GM03348 (cell line): ENCODE measurements around the gene HDAC7.

Experiments used
- DNase-seq: peaks from one replicate; pipeline ENCODE4 v3.0.0; 2012; ENCODE audit warnings: low spot score

The HDAC7 gene

DNA sequence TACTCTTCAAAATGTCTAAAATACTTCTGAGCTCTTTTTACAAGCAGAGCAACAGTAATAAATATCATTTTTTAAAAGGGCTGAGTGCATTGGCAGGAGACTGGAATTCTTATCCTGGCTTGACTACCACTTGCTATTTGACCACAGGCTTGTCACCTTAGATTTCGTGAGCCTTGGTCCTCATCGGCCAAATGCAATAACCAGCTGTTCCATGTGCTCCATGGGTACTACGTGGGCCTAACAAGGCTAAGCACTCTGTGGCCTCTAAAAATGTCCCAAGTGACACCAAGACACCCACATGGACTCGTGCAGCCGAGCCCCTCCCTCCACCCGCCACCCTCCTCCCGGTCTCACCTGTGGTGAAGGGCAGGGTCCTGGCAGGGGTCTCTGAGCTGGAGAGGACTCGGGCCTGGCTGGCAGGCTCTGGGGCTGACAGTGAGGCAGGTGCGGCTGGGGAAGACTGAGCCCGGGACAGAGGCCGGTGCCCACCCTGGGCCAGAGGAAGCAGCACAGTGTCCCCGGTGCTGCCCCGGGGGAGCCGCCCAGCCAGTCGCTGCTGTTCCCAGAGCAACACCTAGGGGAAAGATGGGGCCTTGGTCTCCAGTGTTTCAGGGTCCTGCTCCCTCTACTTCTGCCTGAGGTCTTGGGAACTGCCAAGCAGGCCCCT, 26.6 kb downstream of the HDAC7 start:
- no peak for DNase-seq

DNA sequence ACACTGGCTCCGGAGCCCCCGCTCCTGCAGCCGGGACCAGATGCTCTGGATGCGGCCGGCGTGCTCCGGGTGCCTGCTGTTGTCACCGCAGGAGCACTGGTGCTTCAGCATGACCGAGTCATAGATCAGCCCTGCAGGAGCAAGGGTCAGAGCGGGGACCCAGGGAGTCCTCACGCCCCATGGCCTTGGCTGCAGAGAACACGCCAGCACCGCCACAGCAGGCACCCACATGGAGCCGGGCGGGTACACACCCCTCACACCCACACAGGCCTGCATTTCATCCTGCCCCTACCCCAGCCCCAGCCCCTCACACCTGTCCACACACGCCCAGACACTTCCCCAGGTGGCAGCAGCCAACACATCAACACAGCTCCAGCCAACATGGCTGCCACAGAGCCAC, 27.8 kb downstream of the HDAC7 start:
- DNase-seq: no peak

DNA sequence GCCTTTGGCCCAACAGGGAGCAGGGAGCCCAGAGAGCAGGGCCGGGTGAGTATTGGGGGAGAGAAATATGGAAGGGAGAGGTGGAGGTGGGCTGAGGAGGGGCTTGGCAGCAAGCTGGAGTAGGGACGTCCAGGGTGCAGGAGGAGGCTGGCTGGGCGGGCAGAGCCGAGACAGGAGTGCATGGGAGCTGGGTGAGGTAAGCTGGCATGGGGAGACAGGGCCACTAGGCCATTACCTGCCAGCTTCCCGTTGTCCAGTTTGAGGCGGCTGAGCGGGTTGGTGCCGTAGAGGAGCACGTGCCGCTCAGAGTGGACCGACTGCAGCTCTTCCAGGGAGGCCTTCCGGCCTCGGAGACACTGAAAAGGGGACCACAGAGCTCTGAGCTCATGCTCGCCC, 28.4 kb downstream of the HDAC7 start:
- DNase-seq: no peak

DNA sequence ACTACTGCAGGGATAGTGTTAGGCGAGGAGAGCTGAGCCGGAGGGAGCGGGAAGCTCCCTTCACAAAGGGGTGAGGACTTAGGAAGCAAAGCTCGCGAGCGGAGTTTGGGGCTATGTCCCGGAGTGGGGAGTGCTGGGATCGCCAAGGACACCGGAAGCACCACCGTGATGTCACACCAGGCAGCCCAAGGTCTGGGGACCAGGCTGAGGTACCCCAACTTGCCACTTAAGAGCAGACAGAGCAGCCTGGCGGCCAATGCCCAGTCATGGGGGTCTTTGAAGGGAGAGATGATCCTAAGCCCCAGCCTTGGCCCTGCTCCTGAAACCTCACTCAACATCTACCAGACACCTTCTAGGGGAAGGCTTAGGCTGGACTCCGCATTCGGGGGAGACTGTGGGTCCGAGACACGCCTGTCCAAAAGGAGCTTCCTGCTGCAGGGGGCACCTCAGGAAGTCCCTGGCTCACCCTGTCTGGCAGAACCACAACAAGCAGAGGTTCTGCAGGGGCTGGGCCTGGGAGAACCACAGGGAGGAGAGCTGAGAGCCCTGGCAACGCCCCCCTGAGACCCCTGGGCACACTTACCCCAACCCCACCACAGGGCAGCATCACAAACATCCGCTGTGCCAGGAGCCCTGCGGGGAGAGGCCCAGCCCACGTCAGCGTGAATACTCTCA, 28.9 kb downstream of the HDAC7 start:
- no peak for DNase-seq

DNA sequence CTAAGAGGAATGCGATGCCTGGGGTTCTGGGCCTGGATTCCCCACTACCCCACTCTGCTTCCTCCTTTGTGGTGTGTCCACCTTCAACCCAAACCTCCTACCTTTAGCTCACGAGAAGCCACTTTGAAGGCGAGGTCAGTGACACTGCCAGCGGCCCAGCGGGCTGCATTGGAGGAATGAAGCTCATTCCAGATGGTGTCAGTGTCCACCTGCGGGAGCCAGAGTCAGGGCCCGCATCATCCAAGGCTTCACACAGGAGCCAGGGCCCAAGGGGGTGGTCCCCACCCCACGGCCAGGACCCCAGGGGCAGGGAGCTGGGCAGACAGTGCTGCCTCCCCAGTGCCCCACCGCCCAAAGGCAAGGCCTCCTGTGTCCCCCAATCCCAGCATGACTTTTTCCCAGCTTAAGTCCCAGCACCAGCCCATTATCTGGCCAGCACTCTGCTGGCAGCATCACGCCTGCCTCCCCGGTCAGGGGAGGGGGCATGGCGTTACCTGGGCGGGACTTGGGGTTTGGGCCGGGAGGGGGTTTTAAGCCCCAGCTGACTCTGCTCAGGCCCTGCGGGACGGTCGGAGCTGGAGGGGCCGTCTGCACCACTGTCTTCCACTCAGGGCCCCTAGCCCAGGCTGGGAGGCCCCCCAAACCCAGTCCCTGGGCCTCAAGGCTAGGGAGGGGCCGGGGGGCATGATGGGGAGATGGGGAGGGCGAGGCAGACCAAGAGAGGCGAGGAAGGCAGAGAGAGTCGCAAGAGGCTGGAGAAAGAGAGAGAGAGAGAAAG, 29.8 kb downstream of the HDAC7 start:
- DNase-seq: no peak

DNA sequence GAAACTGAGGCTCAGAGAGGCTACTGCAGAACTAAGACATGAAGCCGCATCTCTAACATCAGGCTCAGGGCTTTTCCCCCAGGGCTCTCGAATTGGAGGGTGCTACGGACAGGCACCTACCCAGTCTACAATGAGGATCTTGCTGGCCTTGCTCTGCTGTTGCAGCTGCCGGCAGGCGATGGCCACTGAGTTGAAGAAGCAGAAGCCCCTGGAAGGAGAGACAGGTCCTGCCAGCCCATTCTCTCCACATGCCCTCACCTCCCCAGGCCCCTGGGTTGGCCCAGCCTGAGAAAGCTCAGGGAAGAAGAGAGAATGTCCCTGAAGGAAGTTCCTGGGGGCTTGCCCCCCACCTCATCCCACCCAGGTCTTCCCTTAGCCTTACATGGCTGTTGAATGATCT, 30.6 kb downstream of the HDAC7 start:
- no peak for DNase-seq

DNA sequence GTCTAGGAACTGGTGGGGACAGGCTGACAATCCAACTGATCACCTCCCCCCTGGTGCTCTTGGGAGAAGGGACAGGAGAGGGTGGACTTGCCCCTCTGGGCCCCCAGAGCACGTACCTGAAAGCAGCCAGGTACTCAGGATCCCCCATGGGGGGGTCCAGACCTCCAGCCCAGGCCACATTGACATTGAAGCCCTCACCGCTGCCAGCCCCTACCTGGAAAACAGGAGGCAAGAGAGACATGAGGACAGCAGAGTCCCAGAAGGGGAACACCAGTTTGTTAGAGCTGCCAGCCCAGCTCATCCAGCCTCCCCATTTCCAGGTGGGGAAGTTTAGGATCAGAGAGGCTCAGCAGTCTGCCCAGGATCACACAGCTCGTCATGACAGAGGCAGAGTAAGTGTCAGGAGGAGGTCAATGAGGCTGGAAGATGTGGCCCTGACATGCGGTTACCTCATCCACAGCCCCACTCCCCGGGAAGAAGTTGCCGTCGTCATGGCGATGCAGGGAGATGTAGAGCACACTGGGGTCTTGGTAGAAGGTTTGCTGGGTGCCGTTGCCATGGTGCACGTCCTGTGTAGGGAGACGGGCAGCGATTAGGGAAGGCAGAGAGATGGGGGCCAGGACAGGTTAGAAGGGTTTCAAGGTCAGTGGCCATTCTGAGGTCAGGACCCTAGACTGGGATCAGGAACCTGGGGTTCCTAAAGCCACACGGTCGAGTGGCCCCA, 31.9 kb downstream of the HDAC7 start:
- DNase-seq: no peak

DNA sequence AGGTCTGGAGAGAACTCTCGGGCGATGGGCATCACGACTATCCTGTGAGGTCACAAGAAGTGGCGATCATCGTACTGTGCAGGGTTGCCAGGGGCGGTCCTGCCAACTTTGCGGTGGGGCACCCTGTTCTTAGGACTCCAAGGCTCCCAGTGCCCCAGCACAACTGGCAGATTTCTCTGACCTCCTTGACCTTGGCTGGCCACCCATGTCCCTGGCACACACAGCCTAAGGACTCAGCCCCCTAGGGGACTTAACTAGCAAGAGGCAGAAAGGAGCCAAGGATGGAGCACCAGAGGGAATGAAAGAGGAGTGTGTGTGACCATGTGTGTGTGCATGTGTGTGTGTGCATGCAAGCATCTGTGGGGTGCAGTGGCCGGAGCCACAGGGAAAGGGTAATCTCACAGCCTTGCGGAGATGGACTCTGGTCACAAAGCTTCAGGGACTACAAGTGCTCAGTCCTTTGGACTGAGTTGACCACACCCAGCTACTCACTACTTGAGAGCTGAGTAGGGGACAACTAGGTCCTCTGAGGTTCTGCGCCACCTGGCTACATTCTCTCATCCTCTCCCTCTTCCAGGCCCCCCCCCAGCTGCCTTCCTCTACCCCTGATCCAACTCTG, 32.9 kb downstream of the HDAC7 start:
- DNase-seq: no peak

DNA sequence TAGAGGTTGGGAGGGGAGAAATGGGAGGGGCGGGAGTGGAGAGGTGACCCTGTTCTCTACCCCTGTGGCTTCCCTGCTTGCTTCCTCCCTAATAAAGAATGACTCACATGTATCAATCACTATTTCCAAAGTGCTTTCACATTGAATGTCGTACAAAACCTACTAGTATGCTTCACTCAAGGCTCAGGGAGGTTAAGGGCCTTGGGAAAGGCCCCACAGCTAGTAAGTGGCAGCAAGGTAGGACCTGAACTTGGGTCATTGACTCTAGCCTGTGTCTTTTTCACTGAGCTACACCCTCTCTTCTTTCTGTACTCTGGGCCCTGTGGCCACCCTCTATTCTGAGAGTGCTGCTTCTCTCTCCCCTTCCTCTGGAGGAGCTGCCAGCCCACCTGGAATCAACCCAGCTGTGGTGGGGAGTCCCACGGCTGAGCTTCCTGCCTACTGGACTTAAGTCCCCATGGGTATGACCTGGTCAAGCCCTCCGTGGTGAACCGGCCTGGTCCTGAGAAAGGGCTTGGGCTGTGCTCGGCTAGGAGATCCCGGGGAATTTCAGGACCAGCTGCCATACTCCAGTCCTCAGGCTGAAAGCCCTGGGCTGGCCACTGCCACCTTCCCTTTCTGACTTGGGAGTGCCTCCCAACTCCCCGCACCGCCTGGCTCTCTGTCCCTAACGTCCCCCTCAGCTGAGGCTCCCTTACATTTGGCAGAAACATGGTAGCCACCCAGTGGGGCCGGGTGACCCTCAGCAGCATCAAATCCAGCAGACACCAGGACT, 33.6 kb downstream of the HDAC7 start:
- no peak for DNase-seq

DNA sequence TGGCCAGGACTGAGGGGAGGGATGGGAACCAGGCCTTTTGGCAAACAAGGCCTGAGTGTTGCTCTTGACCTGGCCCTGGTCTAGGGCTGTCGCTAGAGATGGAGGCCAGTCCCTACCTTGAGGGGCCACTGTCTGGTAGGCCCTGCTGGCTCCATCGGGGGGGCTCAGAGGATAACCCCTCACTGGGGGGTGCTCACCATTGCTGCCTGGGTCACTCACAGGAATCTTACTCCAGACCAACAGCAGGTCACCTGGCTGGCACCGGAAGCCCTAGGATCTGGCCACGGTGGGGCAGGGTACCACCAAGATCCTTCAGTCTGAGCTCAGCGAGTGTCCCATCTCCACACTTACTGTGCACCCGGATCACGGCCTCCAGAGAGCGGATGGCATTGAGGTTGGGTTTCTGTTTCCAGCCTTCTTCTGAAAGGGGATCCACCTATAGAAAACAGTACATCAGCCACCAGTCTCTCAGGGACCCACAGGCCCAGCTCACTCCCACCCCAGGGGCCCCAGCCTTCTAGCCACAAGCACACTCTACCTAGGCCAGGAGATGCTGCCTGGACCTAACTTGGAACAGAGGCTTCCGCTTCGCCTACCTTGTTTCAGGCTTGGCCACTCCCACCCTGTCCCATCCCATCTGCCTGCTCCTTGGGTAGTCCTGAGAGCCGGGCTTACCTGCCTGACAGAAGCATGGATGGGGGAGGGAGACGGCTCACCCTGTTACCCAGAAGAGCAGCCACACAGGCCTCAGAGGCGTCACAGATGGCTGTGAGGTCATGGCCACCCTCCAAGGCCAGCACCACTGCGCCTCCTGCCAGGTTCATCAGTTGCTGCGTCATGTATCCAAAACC, 34.4 kb downstream of the HDAC7 start:
- DNase-seq: no peak

DNA sequence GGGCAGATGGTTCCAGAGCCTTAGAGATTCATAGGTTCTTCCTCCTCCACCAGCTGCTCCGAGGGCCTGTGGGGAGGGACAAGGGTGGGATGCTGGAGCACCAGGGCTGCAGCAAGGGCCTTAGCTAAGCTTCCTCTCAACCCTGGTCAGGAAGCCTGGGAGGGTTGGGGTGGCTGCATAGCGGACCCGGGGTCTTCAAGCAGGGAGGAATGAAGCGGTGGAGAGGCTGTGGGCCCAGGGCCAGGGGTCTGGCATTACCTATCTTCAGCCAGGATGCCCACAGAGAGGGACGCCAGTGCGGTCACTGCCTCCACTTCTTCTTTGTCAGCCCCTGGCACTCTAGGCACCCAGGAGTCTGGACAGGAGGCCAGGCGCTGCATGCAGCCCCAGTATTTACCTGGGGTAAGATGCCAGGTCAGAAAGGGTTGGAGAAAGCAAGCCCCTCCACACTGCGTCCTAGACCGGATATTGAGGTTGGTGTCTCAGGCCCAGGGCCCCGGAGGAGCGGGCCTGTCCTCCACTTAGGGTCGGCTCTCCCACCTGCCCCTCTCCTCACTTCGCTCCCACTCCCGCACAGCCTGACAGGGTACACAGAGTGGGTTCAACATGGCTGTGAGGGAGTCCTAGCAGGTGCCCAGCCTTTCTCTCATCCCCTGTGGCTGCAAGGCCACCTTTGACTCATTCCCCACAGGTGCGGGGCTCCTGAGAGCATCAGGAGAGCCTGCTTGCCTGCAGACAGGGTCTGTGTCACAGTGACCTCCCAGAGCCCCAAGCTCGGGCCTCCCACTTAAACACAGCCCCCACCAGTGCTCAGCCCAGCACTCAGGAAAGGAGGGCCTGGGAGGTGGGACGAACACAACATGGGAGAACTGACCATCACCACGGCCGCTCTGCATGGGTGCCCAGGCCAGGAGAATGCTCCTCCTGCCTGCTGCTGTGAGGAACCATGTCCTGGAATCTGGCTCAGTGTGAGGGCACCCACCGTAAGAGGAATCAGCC, 35.6 kb downstream of the HDAC7 start:
- no peak for DNase-seq

DNA sequence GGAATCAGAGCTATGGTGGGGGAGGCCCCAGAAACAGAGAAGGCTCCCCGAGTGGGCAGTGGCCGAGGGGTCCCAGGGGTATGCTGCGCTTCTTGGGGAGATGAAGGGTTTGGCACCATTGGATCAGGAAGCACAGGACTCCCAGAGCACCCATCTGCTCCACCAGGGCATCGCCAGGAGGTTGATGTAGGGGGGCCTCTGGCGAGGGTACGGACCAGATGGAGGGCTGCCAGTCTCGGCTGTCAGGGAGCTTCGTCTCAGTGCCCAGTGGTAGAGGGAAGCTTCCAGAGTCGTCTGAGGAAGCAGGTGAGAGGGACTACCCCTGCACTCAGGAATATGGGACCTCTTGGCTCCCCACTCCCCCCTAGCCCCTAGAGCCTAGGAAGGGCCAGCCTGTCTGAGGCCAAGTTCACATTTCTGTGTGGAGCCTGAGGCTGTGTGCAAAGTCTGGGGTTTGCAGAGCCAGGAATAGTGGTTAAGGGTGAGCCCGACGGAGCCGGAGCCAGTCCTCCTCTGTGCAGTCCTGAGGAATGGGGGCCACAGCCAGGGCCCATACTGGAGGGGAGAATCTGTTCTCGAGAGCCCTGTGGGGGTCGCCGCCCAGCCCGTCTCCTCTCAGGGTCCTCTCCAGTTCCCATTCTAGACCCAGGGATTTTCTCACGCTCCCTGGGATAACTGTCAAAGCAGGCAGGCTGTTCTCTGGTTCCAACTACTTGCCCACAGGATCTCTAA, 36.5 kb downstream of the HDAC7 start:
- DNase-seq: no peak

DNA sequence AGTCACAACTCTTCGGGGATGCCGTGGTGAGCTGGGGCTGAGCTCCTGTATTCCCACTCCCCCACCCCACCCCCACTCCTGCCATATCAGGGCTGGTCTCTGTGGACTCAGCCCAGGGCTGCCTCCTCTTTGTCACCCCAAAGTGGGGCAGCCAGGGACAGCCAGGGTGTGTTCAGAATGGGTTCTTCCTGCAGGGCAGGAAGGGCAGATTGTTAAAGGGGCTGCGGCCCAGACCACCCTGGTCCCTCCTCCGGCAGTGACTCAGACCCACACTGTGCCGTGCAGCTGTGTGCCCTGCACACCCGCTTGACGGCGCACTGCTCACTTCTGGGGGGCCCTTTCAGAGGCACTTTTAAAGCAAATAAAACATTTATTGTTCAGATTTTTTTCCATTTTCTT, 37.3 kb downstream of the HDAC7 start:
- DNase-seq: no peak

DNA sequence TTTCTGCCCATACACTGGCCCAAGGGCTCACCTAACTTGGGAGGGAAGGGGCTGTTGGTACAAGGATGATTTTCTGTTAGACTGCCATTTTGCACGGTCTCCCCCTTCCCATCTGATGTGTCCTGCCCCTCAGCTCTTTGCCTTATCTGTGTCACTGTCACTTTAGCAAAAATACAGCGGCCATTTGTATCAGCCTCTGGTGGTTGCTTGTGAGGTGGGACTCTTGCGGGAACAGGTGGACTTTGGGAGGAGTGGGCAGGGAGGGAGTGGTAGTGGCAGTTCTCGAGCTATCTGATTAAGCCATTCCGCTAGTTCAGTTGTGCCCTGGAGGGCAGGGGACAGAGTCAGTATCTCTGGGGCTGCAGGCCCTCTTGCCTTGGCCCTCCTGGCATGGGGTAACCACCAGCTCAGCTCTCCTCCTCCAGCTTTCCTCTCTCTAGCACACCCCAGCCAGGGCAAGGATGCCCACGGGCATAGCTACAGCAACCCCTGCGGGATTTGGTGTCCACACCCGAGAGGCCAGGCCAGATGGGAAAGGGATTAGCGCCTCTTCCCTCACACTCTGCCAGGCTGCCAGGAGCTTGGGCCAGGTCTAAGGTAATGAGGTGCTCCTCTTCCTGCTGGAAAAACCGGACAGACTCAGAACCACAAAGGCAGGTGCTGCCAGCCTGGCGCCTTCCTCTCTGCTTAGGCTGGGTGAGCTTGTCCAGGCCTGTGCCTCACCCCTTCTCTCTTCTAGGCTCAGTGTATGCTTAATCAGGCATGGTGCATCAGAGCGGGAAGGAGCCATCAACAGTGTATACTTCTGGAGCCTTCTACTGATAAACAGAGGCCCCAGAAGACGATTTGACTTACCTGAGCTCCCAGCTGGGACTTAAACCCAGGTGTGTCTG, 38.0 kb downstream of the HDAC7 start:
- DNase-seq: no peak

DNA sequence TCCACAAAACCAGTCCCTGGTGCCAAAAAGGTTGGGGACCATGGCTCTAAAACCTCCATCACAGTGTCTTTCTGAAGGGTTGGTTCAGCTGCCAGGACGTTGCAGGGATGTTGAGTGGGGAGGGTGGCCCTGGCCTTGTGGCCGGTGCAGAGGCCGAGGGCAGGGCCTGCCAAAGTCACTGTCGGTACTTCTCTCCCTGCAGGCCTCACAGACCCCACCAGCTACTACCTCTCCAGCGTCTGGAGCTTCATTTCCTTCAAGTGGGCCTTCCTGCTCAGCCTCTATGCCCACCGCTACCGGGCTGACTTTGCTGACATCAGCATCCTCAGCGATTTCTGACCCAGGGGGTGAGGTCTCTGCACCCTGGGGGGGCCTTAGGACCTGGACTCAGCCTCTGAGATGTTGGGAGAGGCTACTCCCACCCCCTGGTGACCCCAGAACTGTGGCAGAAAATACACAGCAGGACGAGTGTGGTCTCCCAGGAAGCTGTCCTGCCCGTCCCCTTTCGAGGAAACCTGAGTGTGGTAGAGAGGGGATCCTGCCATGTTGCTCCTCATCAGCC, 39.7 kb downstream of the HDAC7 start:
- DNase-seq: no peak

DNA sequence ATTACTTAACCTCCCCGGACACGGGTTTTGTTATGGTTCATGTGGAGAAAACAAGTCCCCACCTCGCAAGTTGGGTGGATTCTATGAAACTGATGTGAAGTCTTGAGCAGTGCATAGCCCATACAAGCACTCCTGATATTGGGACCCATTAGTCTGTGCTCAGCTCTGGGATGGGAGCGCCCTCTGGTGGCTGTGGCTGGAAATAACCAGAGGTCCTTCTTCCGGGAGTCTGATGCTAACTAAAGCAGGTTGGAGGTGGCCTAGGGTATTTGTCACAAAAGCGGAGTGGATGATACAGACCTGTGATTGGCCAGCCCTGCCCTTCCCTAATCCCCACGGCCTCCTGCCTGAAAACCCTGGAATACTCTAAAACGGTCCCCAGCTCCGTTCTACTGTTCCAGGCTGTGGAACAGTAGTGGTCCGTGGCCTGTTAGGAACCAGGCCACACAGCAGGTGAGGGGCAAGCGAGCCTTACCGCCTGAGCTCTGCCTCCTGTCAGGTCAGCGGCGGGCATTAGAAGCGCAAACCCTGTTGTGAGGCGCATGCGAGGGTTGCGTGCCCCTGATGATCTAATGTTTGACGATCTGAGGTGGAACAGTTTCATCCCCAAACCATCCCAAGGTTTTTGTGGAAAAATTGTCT, 40.3 kb downstream of the HDAC7 start:
- peak; percentile 88 for DNase-seq

DNA sequence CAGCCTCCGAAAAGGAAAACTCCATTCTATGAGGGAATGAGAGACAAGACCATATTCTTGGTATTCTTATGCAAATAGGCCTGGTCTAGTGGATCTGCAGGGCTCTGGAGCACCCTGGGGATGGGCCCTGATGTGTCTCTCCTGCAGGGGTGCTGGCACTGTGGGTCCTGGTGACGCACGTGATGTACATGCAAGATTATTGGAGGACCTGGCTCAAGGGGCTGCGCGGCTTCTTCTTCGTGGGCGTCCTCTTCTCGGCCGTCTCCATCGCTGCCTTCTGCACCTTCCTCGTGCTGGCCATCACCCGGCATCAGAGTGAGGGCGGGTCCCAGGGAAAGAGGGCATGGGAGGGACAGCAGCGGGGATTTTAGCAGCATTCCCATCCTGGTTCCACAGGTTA, 40.8 kb downstream of the HDAC7 start:
- DNase-seq: no peak
